Endothelial cell (in vitro differentiated cells): ENCODE results near the gene SLC9A4. TPM values are rescaled to one million over a fixed set of nuclear protein-coding genes. Genes with fewer than 3 reads are reported as not detected.

Source experiments
- DNase-seq: peaks from one replicate; pipeline ENCODE4 v3.0.0; 2021; ENCODE audit warnings: low spot score
- H3K27ac Mint-ChIP-seq: one replicate; pipeline ENCODE4 v1.8.0; 2021; ENCODE audit warnings: mixed read lengths, inconsistent platforms; ENCODE audit not compliant: unreplicated experiment
- H3K27me3 Mint-ChIP-seq: one replicate; pipeline ENCODE4 v1.8.0; 2021; ENCODE audit warnings: mild to moderate bottlenecking, moderate library complexity, mixed read lengths, inconsistent platforms; ENCODE audit not compliant: unreplicated experiment
- H3K36me3 Mint-ChIP-seq: one replicate; pipeline ENCODE4 v1.8.0; 2021; ENCODE audit warnings: mild to moderate bottlenecking, low read depth, mixed read lengths, inconsistent platforms; ENCODE audit not compliant: unreplicated experiment
- H3K4me1 Mint-ChIP-seq: one replicate; pipeline ENCODE4 v1.8.0; 2021; ENCODE audit warnings: mild to moderate bottlenecking, mixed read lengths, inconsistent platforms; ENCODE audit not compliant: unreplicated experiment
- H3K4me3 Mint-ChIP-seq: one replicate; pipeline ENCODE4 v1.8.0; 2021; ENCODE audit warnings: mild to moderate bottlenecking, mixed read lengths, inconsistent platforms; ENCODE audit not compliant: unreplicated experiment
- H3K9me3 Mint-ChIP-seq: one replicate; pipeline ENCODE4 v1.8.0; 2021; ENCODE audit warnings: mixed read lengths, inconsistent platforms; ENCODE audit not compliant: unreplicated experiment
- CTCF ChIP-seq: fragments of 200-600 bp; sonication (generic); IDR thresholded peaks from one replicate; pipeline ENCODE4 v1.5.0; 2021; ENCODE audit warnings: antibody characterized with exemption; ENCODE audit not compliant: unreplicated experiment
- microRNA-seq: library from miRNA; unstranded; fragments of <30 nt; microRNA quantifications from one replicate; pipeline ENCODE4, GENCODE V29; 2020; ENCODE audit not compliant: unreplicated experiment
- total RNA-seq: library from RNA; stranded (reverse); fragmentation: NEBNext Ultra II Directional; extraction: Animal tissue kit (Norgen Biotek cat#: 25700); gene quantifications from one replicate; pipeline ENCODE4 v1.2.1, GENCODE V29; 2021; ENCODE audit not compliant: unreplicated experiment

SLC9A4 gene
- total RNA-seq, 1 donor from 2014 or later: 0.08 TPM

- Mint-ChIP-seq H3K4me3 (no peak overlapping the region), H3K9me3 (no peaks in the 10 kb centered on the region), H3K4me1 (no peaks in the 10 kb centered on the region), H3K27me3 (no peaks in the 10 kb centered on the region), H3K36me3 (no peaks in the 10 kb centered on the region), H3K27ac (no peak overlapping the region)
- no peak for DNase-seq
- TF ChIP-seq CTCF: no peak
Measured at GRCh38 chr2:102575888-102576287, 102.9 kb downstream of the SLC9A4 start.

GRCh38 chr2:102578376-102578775 lies 105.3 kb downstream of the SLC9A4 start:
- Mint-ChIP-seq H3K27me3 (no peaks in the 10 kb centered on the region), H3K36me3 (no peaks in the 10 kb centered on the region), H3K4me3 (no peak overlapping the region), H3K4me1 (no peaks in the 10 kb centered on the region), H3K9me3 (no peaks in the 10 kb centered on the region), H3K27ac (no peak overlapping the region)
- TF ChIP-seq CTCF: no peak
- DNase-seq: no peak

- Mint-ChIP-seq H3K4me1 (peaks cover 3% of the 10 kb centered on the region), H3K27ac (no peak overlapping the region), H3K9me3 (no peaks in the 10 kb centered on the region), H3K4me3 (no peak overlapping the region), H3K27me3 (no peaks in the 10 kb centered on the region), H3K36me3 (no peaks in the 10 kb centered on the region)
- no peak for TF ChIP-seq CTCF
- no peak for DNase-seq
Measured at GRCh38 chr2:102581911-102582310, 108.9 kb downstream of the SLC9A4 start.

- Mint-ChIP-seq H3K27ac (no peak overlapping the region), H3K36me3 (no peaks in the 10 kb centered on the region), H3K9me3 (no peaks in the 10 kb centered on the region), H3K4me3 (no peak overlapping the region), H3K4me1 (peaks cover 3% of the 10 kb centered on the region), H3K27me3 (no peaks in the 10 kb centered on the region)
- DNase-seq: no peak
- no peak for TF ChIP-seq CTCF
Measured at GRCh38 chr2:102582845-102583244, 109.8 kb downstream of the SLC9A4 start.

Small RNAs within 50 kb of the gene (microRNA-seq; reads per million reads assigned to microRNA genes)
- not detected for gene MIR4772

Other genes with a start within 250 kb of the SLC9A4 start
- gene IL1RL1, start 161.7 kb upstream of the SLC9A4 start, total RNA-seq: 0.10 TPM
- 0.51 TPM for gene IL18R1, start 117.4 kb upstream of the SLC9A4 start, total RNA-seq
- not detected for gene IL18RAP, start 50.1 kb upstream of the SLC9A4 start, total RNA-seq
- gene SLC9A2, start 146.3 kb downstream of the SLC9A4 start, total RNA-seq: 0.05 TPM